HG03520 (cell line): ENCODE results near the gene NUBP2.

Experiments used
- ATAC-seq: cut with Tn5 transposase; IDR thresholded peaks from one replicate; pipeline ENCODE4 v1.9.1; 2021; ENCODE audit warnings: mild to moderate bottlenecking, moderate library complexity; ENCODE audit not compliant: unreplicated experiment

Gene NUBP2, protein sequence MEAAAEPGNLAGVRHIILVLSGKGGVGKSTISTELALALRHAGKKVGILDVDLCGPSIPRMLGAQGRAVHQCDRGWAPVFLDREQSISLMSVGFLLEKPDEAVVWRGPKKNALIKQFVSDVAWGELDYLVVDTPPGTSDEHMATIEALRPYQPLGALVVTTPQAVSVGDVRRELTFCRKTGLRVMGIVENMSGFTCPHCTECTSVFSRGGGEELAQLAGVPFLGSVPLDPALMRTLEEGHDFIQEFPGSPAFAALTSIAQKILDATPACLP

DNA sequence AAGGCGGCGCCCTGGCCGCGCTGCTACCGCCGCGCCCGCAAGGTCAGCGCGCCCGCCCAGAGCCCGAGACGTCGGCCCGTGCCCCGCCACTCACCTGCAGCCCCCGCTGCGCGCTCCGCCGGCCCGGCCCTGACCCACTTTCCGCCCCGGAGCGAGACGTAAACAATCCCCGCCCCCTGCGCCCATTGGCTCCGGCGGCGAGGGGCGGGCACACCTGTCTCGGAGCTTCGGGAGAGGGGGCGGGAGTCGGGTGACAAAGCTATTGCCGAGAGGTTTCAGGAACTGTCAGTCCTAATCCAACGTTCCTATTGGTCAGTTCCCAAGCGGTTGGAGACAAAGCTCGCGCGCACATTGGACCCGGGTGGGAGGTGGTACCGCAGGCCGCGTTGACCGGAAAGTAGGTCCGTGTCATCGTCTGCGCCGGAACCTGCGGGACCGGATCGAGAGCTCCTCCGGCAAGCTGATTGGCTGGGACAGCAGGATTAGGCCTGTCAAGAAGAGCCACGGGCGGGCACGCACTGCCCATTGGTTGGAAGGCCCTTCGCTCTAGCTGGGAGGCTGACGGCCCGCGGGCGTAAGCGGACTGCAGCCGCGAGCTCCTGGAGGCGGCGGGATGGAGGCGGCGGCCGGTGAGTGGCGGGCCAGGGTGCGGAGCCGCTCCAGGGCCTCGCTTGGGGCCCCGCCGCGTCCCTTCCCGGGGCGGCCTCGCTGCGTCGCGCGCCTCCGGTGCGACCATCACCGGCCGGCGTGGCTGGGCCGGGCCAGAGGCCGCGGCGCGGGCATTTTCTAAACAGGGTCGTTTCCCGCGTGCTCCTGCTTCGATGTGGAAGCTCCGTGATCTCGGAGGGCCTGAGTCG is at the start of gene NUBP2, which contains the start of gene SPSB3:
Gene NUBP2, plus strand, starts transcription at position 553 of the 857 bp plus-strand sequence. Its CDS starts 61 bp downstream, at position 614.
Gene SPSB3, minus strand, starts transcription at position 164 of the 857 bp plus-strand sequence. CDS start 1,088 bp downstream, outside the sequence.
- ATAC-seq, result peak; percentile 80

DNA sequence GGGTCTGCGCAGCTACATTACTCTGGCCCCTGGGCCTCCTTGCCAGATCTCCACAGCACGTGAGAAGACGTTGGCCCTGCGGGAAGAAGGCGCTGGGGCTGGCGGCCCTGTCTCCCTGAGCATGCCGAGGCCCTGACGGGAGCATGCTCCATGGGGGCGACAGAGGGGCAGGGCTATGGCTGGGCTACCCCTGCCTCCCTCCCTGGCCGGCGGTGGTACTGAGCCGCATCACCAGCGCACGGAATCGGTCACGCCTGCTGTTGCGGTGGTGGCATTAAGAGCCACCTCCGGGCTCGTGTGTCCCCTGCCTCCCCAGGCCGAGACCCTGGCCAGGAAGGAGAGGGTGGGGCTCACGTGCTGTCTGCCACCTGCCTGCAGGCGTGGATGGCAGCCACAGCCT is 48.6 kb upstream of the NUBP2 start:
- no peak for ATAC-seq

DNA sequence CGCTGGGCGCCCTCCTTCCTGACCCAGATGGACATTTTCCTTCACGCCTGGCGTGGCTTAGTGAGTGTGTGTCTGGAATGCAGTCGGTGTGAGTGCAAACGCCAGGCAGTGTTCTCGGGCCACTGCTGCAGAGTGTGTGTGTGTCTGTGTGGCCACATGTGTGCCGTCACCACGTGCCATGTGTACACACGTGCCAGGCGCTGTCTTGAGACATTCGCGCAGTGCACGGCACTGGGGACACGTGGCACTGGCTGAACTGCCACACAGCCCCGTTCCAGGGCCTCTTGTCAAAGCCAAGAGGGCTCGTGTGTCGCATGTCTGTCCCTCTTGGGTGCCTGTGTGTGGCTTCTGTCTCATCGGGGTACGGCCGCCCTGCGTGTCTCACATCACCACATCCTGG is 47.9 kb upstream of the NUBP2 start:
- no peak for ATAC-seq

DNA sequence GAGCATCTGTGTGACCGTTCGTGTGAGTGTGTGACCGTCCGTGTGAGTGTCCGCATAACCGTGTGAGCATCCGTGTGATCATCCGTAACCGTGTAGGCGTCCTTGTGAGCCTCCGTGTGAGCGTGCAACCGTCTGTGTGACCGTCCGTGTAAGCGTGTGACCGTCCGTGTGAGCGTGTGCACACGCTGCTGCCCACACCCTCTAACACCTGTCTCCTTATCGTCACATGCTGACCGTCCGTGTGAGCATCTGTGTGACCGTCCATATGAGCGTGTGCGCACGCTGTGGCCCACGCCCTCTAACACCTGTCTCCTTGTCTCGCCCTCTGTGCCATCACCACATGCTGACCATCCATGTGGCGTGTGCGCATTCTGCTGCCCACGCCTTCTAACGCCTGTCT is 42.5 kb upstream of the NUBP2 start:
- no peak for ATAC-seq

DNA sequence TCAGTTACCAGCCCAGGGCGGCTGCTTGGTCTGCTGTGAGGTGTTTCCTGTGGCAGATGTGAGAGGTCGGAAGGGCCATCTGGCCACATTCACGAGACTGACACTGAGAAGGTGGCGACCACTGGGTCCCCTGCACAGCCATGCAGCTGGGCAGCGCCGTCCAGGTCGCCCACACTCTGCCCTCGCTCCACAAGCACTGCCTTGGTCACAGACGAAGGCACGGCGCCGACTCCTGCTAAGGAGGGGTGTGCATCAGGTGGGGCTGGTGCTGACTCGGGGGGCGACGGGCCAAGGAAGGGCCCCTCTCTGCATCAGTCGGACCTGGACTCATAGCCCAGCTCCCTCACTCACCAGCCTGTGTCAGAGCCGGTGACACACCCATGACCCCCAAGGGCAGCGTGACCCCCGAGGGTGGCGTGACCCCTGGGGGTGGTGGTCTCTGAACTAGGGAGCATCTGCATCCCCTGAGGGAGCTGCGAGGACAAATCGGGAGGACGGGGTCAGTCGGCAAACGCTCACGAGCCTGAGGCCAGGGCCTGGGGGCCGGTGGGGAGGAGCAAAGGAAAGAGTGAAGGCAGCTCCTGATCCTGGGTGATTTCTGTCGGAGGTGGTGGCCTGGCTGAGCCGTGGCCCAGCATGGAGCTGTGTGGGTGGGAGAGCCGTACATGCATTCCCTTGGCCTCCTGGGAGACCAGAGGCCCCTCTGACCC is 41.8 kb upstream of the NUBP2 start:
- no peak for ATAC-seq

DNA sequence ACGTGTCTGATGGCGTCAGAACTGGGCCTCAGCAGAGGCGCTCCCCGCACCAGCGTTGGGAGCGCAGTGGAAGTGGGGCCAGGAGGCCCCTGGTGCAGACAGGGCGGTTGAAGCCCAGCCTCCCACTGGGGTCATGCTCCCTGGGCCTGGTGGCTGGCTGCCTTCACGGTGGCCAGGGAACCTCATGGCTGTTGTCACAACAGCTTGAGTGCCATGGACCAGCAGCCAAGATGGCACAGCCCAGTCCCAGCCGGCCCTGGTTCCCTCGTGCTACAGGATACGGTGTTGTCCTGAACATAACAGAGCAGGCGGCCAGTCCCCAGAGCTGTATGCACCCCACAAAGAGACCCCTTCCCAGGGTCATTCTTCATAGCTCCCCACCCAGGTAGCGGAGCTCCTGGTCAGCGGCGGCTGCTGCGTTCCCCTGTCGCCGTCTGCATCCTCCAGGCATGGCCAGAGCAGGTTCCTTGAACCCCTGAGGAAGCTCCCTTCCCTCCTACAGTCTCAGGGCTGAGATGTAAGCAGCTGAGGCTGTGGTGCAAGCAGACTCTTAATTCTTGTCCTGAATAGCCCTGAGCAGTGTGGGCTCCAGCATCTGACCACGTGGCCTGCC is 41.1 kb upstream of the NUBP2 start:
- no peak for ATAC-seq

DNA sequence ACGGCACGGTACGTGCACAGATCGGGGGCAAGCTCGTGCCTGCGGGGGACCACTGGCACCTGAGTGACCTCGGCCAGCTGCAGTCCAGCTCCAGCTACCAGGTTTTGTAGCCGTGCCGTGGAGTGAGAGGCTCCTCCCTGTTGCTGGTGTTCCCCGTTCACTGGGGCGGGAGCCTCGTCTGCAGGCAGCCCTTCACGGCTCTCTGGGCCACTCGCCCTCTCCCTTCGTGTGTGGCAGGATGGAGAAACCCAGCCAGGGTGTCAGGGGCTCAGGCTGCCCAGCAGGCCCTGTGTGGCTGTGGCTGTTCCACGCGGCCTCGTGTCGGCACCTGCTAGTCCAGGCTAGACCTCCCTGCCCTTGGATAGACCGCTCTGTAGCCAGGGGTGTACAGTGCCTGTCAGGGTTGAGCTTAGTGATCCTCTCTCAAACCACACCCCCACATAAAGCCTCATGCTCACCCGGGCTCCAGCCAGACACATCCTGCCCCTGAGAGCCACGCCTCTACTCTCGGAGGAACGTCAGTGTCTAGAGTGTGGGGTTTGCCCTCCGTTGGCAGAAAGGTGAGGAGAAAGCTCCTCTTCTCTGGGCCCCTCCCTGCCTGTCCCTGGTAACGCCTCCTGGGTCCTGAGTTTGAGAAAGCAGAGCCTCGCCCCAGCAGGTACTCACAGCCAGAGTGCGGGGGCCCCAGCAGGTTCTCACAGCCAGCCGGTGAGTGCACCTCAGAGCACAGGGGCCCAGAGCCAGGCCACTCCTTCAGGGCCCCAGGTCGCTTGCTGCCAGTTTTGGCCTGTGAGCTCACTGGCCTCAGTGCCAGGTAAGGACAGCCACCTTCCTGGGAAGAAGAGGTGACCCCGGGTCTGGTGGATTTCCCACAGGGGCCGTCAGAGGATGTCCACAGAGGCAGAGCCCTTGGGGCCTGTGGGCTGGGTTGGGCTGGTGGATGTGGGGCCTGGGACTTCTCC is 39.1 kb upstream of the NUBP2 start:
- ATAC-seq, result no peak

DNA sequence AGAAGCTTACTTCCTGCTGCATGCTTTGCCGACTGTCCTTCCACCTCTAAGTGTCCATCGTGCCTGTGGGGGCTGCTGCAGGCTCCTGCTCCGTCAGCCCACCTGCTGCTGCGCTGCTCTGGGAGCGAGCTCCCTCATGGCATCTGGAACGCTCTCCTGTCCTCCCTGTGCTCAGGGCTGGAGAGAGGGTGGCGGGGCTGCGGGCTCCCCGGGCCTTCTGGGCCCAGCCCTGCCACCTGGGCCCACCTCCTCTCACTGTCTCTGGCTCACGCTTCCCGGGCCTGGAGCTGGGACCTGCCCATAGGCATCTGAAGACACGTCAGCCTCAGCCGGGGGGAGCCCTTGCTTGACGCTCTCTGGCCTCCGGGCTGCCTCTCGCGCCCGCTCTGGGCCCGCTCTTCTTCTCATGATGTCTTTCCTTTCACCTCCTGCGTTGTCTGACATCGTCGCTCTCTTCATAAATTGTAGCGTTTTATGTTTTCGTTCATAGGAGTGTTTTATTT is 38.4 kb upstream of the NUBP2 start:
- no peak for ATAC-seq

DNA sequence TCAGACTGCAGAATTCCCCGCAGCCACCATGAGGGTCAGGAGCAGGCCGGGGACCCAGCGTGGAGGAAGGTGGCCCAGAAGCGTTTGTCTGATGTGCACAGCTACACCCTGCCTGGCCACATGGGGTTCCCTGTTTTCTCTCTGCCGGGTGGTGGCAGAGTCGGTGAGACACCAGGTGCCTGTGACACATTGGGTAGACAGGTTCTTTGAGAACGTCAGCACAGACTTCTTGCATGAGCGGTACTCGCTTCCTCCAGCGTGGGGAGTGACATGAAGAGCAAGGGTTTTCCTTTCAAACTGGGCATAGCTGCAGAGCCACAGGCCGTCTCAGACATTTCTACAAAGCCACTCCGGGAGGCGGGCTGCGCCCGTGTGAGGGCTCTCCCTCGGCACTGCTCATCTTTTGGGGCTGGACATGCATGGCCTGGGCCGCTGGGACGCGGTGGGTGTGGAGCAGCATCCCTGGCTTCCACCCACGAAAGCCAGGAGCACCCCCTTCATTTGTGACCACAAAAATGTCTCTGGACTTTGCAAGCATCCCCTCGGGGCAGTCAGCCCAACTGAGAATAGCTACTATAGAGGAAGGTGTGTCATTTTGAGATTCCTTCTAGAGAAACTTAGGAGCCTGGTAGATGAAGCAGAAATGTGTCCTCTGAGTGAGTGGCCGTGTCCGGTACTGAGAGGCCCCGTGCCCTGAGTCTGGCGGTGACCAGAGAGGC is 37.4 kb upstream of the NUBP2 start:
- ATAC-seq, result no peak

DNA sequence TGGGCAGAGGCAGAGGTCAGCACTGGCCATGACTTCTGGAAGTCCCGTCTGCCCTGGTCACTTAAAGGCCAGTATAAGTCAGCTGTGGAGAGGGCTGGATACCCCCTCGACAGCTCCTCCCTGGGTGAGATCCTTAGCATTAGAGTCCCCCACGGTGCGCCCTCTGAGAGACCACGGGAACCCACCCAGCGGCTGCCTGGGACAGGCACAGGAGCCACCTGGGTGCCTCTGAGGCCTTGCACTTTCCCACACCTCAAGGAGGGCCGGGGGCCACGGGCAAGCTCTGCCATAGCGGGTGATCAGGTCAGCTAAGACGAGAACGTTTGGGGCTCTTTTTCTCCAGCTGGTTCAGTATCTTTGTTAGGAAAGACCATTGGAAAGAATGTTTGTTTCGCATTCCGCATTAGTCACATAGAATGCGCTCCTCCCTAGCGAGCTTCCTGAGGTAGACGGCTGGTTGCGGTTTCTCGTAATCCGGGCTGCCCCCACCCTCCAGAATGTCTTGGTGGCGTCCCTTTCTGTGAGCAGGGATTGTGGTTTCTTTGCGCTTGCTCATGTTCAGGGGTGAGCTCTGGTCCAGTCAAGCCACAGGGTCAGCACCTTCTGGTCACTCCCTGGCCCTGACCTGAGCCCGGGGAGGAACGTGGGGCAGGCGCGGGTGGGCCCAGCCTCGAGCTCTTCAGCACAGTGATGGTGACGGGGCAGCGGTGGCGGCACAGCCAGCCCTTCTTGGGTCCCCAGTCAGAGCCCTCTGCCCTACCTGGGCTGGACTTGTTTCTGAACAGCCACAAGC is 36.7 kb upstream of the NUBP2 start:
- ATAC-seq, result no peak

DNA sequence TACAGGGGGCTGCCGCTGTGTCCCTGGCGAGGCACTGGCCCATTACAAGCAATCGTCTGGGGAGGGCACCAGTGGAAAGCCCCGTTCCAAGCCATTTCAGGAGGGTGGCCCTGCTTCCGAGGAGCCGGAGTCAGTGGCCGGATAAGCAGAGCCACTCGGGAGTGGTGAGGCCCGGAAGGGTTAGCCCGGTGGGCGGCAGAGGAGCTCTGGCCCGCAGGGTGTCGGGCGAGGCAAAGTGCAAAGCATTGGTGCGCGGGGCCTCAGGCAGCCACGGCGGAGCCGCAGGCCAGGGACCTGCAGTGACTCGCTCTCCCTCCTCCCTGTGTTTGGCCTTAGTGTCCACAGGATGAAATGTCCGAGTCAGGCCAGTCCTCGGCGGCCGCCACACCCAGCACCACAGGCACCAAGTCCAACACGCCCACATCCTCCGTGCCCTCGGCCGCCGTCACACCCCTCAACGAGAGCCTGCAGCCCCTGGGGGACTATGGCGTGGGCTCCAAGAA is 36.0 kb upstream of the NUBP2 start:
- ATAC-seq, result no peak

DNA sequence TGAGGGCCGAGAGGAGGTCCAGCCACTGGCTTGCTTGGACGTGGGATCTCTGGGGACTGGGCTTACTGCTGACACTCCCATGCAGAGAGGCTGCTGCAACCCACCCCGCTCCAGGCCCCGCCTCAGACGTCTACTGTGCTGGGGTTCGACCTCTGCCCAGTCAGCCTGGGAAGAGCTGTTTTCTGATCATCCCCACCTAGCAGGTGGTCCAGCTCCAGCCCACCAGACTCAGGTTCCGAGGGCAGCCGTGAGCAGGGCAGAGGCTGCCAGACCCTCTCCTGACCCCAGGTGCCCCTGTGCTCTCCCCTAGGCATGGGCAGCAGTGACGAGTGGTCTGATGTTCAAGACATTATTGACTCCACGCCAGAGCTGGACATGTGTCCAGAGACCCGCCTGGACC is 34.8 kb upstream of the NUBP2 start:
- no peak for ATAC-seq

DNA sequence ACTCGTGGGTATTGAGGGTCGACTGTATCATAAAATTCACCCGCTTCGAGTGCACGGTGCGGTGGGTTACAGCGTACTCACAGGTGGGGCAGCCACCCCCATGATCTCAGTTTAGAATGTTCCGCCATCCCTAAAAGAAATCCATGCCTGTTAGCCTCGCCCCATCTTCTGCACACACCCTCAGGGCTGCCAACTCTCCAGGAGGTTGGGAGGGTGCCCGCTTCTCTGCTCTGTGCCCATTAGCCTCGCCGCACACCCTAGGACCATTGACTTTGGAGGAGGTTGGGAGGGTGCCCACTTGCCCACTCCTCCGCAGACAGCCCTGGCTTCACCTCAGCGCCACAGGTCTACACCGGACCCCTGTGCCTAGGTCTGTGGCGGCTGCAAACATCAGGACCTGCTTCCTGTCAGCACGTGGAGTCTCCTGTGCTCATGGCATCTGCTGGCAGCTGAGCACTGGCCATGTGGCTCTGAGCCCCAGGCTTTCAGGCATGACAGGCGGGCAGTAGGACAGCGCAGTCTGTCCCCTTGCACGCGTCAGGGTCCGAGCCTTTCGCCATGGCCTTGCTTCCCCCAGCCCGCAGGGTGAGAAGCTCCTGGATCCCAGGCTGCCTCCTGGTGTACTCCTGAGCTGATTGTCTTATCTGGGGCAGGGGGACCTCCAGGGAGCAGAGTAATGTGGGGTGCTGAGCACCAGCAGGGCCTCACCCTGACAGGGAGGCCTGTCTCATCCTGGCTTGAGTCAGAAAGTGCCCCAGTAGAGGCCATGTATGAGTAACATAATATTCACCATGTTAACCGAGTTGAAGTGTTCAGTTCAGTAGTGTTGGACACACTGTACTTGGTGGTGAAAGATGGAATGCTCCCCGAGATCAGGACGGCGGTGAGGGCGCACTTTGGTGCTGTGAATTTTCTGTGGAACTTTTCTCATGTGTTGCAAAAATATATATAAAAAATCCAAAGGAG is 33.3 kb upstream of the NUBP2 start:
- no peak for ATAC-seq

DNA sequence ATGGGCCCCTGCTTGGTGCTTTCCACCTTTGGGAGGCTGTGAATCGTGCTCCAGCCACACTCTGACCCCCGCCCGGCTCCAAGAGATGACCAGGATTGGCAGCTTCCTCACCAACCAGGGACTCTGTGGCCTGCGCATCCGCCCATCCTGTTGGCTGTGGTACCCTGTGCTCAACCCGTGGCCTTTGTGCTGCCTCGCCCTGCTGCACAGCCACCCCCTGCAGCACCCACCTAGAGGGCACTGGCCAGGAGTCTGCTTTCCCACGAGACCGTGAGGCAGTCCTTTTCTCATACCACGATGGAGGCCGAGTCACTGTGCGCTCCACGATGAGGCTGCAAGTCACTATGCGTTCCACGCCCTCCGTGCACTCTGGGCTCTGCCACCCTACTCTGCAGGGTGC is 30.8 kb upstream of the NUBP2 start:
- no peak for ATAC-seq

DNA sequence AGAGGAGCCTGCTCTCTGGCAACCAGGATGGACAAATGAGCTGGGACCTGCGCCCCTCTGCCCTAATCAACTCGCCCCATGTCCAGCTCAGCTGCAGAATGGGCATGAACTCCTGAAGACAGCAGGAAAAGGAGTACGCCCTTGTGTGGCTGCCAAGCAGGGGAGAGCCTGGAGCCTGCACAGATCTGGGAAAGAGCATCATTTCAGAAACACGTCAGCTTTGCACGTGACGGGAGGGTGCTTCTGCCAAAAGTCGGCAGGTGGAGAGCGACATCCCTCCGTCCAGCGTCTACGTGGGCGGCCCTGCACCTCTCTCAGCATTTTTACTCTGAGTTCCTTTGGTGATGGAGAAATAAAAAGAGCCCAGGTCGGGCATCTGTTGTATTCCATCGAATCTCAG is 29.9 kb upstream of the NUBP2 start:
- ATAC-seq, result no peak

DNA sequence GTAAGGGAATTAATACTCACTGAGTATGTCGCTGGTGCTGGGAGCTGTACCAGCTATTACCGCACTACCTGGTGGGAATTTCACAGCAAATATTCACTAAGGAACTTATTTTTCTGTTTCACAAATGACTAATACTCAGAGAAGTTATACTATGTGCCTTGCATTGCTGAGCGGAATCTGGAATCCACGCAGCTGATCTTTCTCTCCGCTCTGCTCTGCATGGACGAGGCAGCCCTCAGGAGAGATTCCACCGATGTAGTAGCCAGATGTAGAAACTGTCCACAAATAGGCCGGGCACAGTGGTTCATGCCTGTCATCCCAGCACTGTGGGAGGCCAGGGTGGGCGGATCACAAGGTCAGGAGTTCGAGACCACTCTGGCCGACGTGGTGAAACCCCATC is 28.6 kb upstream of the NUBP2 start:
- ATAC-seq, result no peak
